Lower lobe of right lung (tissue), 2 donors: ENCODE data around the gene DUS3L. TPM values are rescaled to one million over a fixed set of nuclear protein-coding genes. Genes with fewer than 3 reads are reported as not detected.
"Not testable (repeated sequence)": the region's sequence is repeated elsewhere in the genome, so short reads cannot be mapped to it uniquely, and the experiment has no call there.

Experiments used
- ATAC-seq, 2 donors: fragments of 200-7000 bp; cut with Tn5 transposase; one replicate each; pipeline ENCODE4 v1.9.1; 2020 to 2022; ENCODE audit warnings: mild to moderate bottlenecking in 2 of 2, moderate library complexity in 2 of 2
- DNase-seq: peaks from one replicate; pipeline ENCODE4 v3.0.0-alpha.2; 2020
- H3K27ac ChIP-seq: fragments of 200-600 bp; one replicate; pipeline ENCODE4 v1.8.0; 2022
- H3K27me3 ChIP-seq: fragments of 200-600 bp; one replicate; pipeline ENCODE4 v1.8.0; 2022; ENCODE audit warnings: low read depth
- H3K36me3 ChIP-seq: fragments of 200-600 bp; one replicate; pipeline ENCODE4 v1.8.0; 2022; ENCODE audit warnings: mild to moderate bottlenecking
- H3K4me1 ChIP-seq: fragments of 200-600 bp; one replicate; pipeline ENCODE4 v1.8.0; 2022
- H3K4me3 ChIP-seq: fragments of 200-600 bp; one replicate; pipeline ENCODE4 v1.8.0; 2022; ENCODE audit warnings: mild to moderate bottlenecking
- H3K9me3 ChIP-seq: fragments of 200-600 bp; one replicate; pipeline ENCODE4 v1.8.0; 2022
- CTCF ChIP-seq: fragments of 200-600 bp; IDR thresholded peaks from one replicate; pipeline ENCODE4 v1.8.0; 2022; ENCODE audit warnings: antibody characterized with exemption, mild to moderate bottlenecking
- intact Hi-C: fragments of 100-400 bp; cut with DNase I; formaldehyde crosslinking; loops from one replicate; pipeline ENCODE4 v1.11.0; 2022
- total RNA-seq: library from RNA; stranded (reverse); fragmentation: NEBNext Ultra II Directional; extraction: Animal tissue kit (Norgen Biotek cat#: 25700); gene quantifications from one replicate; pipeline ENCODE4 v1.2.1, GENCODE V29; 2021
- donor health status: DM: no; HTN: yes; CAD: no; lungs with severe emphysema.

The DUS3L gene
- total RNA-seq, 1 donor from 2014 or later: 24.3 TPM

- ATAC-seq (no peak), DNase-seq (no peak)
- peaks cover 9% of the 10 kb centered on the region for H3K4me1 ChIP-seq
- H3K27me3 ChIP-seq: no peaks in the 10 kb centered on the region
- H3K36me3 ChIP-seq: peaks cover 66% of the 10 kb centered on the region
- TF ChIP-seq CTCF: no peak
- H3K4me3 ChIP-seq: no peak overlapping the region
- intact Hi-C loops: no loop called here
- H3K27ac ChIP-seq: no peak overlapping the region
- no peaks in the 10 kb centered on the region for H3K9me3 ChIP-seq
Observed at GRCh38 chr19:5786593-5787408, 4.2 kb downstream of the DUS3L start.

- H3K9me3 ChIP-seq: no peaks in the 10 kb centered on the region
- intact Hi-C loops: no loop called here
- no peak overlapping the region for H3K27ac ChIP-seq
- no peak for DNase-seq
- no peak for ATAC-seq
- H3K4me1 ChIP-seq: peaks cover 9% of the 10 kb centered on the region
- TF ChIP-seq CTCF: no peak
- no peak overlapping the region for H3K4me3 ChIP-seq
- H3K27me3 ChIP-seq: no peaks in the 10 kb centered on the region
- H3K36me3 ChIP-seq: peaks cover 66% of the 10 kb centered on the region
Observed at GRCh38 chr19:5785423-5785822, 5.5 kb downstream of the DUS3L start.

GRCh38 chr19:5784581-5785147 is 6.3 kb downstream of the DUS3L start, which contains the start of gene PRR22:
TSS of gene PRR22 (minus strand) at chr19:5784746. CDS start at chr19:5784660, 86 bp downstream.
- intact Hi-C loops: no loop called here
- peaks cover 2% of the 10 kb centered on the region for H3K4me1 ChIP-seq
- H3K27ac ChIP-seq: no peak within 1 kb of the TSS
- no peaks in the 10 kb centered on the region for H3K9me3 ChIP-seq
- H3K36me3 ChIP-seq: peaks cover 61% of the 10 kb centered on the region
- no peak for ATAC-seq
- H3K4me3 ChIP-seq: no peak within 1 kb of the TSS
- H3K27me3 ChIP-seq: no peaks in the 10 kb centered on the region
- DNase-seq: no peak
- no peak for TF ChIP-seq CTCF

GRCh38 chr19:5782945-5783919 is 7.7 kb downstream of the DUS3L start:
- no peak overlapping the region for H3K4me3 ChIP-seq
- no peaks in the 10 kb centered on the region for H3K9me3 ChIP-seq
- H3K4me1 ChIP-seq: no peaks in the 10 kb centered on the region
- no peak for DNase-seq
- no peak for TF ChIP-seq CTCF
- ATAC-seq: no peak
- H3K36me3 ChIP-seq: peaks cover 47% of the 10 kb centered on the region
- intact Hi-C loops: no loop called here
- no peaks in the 10 kb centered on the region for H3K27me3 ChIP-seq
- H3K27ac ChIP-seq: no peak overlapping the region

GRCh38 chr19:5782322-5782721 is 8.6 kb downstream of the DUS3L start:
- Histone ChIP-seq H3K4me1 (no peaks in the 10 kb centered on the region), H3K27ac (no peak overlapping the region), H3K4me3 (no peak overlapping the region), H3K27me3 (no peaks in the 10 kb centered on the region), H3K36me3 (peaks cover 38% of the 10 kb centered on the region), H3K9me3 (no peaks in the 10 kb centered on the region)
- DNase-seq (no peak), ATAC-seq (no peak)
- no peak for TF ChIP-seq CTCF
- intact Hi-C loops: no loop called here

GRCh38 chr19:5780916-5781315 is 10.0 kb downstream of the DUS3L start:
- peaks cover 24% of the 10 kb centered on the region for H3K36me3 ChIP-seq
- intact Hi-C loops, H3K4me1 ChIP-seq, H3K4me3 ChIP-seq, DNase-seq, H3K27me3 ChIP-seq, H3K9me3 ChIP-seq, ATAC-seq, H3K27ac ChIP-seq: not testable (repeated sequence)
